AG04450 (cell line): ENCODE results near the gene SVOPL. TPM values are rescaled to one million over a fixed set of nuclear protein-coding genes. Genes with fewer than 3 reads are reported as not detected.

Experiments
- CTCF ChIA-PET: fragments of 300-600, 350-600 bp; formaldehyde crosslinking; extraction: SDS; loops from one replicate; lab custom pipeline; 2022; ENCODE audit warnings: antibody characterized with exemption, inconsistent platforms; lab: Charles Lee
- POLR2A ChIA-PET: fragments of 350-600 bp; formaldehyde crosslinking; extraction: SDS; loops from one replicate; lab custom pipeline; 2021; ENCODE audit warnings: antibody characterized with exemption, inconsistent platforms; lab: Yijun Ruan, JAX
- DNase-seq: peaks from one replicate; pipeline ENCODE4 v3.0.0-alpha.2; 2011; ENCODE audit warnings: low read depth, low spot score
- H3K27ac ChIP-seq: one replicate; pipeline ENCODE4 v1.5.1; 2012; ENCODE audit warnings: low read depth, low read length, control low read depth
- H3K27me3 ChIP-seq: one replicate; pipeline ENCODE4 v1.6.0; 2012; ENCODE audit warnings: low read length; ENCODE audit not compliant: control insufficient read depth, insufficient read depth
- H3K4me3 ChIP-seq: 2 replicates; pipeline ENCODE4 v1.5.1; 2011; ENCODE audit warnings: mild to moderate bottlenecking, low read depth, low read length, control low read depth
- H3K9me3 ChIP-seq: 2 replicates; pipeline ENCODE4 v1.5.1; 2012; ENCODE audit warnings: low read length; ENCODE audit not compliant: control insufficient read depth, insufficient read depth
- polyA plus RNA-seq: library from polyadenylated mRNA; depleted of rRNA; stranded (reverse); fragments of >200 nt; gene quantifications from 2 replicates; pipeline ENCODE4 v1.2.3, GENCODE V29; 2011
- TF ChIP-seq, protein P1 (sequence below): IDR thresholded peaks from 2 replicates; pipeline ENCODE4 v1.5.1; 2011; ENCODE audit warnings: low read depth, low read length, control low read depth, inconsistent platforms

SVOPL gene
- polyA plus RNA-seq, 1 experiment = not detected

DNA sequence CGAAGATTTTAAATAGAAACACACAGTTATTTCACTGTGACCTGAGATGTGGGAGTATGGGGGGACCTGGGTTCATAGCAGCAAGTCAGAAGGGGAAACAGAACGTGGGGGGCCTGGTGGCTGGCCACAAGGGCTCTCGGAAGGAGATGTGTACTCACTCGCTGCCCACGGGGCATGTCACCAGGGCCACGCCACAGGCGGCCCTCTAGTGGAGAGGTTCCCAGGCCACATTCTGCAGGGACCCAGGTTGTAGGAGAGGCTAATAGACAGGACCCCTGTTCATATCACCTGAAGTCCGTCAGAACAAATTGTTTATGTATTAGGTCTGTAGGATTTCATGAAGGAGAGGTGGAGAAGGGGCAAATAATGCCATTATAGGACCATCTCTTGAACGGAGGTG, 25.1 kb upstream of the SVOPL start:
- Histone ChIP-seq H3K4me3 (no peak overlapping the region), H3K27me3 (no peaks in the 10 kb centered on the region), H3K9me3 (peaks cover 19% of the 10 kb centered on the region), H3K27ac (no peak overlapping the region)
- ChIA-PET CTCF (interaction anchor here (0.6 to 2.2 kb wide), 3 partner anchors 12 to 290 kb away, joined by 3 to 8 read pairs (median 4); no protein-coding TSS in a partner anchor), POLR2A (no interaction called here)
- TF ChIP-seq, protein P1, sequence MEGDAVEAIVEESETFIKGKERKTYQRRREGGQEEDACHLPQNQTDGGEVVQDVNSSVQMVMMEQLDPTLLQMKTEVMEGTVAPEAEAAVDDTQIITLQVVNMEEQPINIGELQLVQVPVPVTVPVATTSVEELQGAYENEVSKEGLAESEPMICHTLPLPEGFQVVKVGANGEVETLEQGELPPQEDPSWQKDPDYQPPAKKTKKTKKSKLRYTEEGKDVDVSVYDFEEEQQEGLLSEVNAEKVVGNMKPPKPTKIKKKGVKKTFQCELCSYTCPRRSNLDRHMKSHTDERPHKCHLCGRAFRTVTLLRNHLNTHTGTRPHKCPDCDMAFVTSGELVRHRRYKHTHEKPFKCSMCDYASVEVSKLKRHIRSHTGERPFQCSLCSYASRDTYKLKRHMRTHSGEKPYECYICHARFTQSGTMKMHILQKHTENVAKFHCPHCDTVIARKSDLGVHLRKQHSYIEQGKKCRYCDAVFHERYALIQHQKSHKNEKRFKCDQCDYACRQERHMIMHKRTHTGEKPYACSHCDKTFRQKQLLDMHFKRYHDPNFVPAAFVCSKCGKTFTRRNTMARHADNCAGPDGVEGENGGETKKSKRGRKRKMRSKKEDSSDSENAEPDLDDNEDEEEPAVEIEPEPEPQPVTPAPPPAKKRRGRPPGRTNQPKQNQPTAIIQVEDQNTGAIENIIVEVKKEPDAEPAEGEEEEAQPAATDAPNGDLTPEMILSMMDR = no peak
- no peak for DNase-seq

DNA sequence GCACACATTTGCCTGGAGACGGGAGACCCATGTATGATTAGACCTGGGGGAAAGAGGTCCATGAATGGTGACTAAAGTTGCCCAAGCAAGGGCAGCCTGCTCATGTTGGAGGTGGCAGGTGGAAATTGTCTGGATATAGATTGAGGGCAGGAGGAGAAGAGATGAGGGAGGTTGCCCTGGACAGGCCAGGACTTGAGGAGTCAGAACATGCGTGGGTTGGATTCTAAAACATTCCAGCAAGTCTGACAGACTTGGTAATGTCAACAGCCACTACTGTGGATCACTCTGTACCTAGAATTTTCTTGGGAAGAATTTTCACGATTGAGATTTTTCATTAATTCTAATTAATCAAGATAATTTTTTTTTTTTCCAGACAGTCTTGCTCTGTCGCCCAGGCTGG, 19.1 kb upstream of the SVOPL start:
- no peaks in the 10 kb centered on the region for H3K27me3 ChIP-seq
- ChIA-PET CTCF (interaction anchor here (0.6 kb wide), 1 partner anchor 817 kb away, joined by 4 read pairs; no protein-coding TSS in a partner anchor), POLR2A (no interaction called here)
- TF ChIP-seq, protein P1 = no peak
- no peak overlapping the region for H3K4me3 ChIP-seq
- DNase-seq = no peak
- H3K27ac ChIP-seq = no peak overlapping the region
- H3K9me3 ChIP-seq = peaks cover 16% of the 10 kb centered on the region

DNA sequence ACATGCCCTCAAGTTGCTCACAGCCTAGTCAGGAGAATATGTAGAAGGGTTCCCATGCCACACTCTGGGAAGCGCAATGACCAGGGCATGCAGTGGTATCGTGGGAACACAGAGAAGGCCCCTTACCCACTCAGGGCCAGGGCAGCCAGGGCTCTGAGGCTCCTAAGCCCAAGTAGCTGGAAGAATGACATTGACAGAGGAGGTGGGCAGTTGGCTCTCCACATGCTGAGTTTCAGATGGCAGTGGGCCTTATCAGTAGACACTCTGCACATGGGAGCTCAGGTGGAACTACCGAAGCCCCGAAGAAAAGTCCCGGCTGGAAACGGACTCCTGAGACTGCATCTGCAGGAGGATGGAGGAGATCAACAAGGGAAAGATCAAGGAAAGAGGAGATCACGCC, 15.7 kb upstream of the SVOPL start:
- CTCF ChIA-PET = interaction anchor here (1.4 kb wide), 1 partner anchor 22 kb away, joined by 7 read pairs; no protein-coding TSS in a partner anchor
- TF ChIP-seq, protein P1 = no peak
- peaks cover 12% of the 10 kb centered on the region for H3K9me3 ChIP-seq
- no peak for DNase-seq
- H3K27me3 ChIP-seq = no peaks in the 10 kb centered on the region
- POLR2A ChIA-PET = no interaction called here
- no peak overlapping the region for H3K27ac ChIP-seq
- H3K4me3 ChIP-seq = no peak overlapping the region

DNA sequence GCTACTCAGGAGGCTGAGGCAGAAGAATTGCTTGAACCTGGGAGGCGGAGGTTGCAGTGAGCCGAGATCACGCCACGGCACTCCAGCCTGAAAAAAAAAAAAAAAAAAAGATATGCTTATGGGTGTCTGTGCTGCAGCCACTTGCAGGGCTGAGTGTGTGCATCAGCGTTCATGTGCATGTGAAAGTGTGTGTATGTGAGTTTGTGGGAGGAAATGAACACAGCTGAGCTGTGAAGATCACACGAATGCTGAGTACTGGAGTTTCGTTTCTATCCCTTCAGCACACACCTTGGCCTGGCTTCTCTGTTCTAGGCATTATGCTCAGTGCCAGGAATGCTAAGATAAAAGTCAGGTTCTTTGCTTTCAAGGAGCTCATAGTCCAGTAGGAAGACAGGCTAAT, 12.0 kb upstream of the SVOPL start:
- CTCF ChIA-PET = no interaction called here
- TF ChIP-seq, protein P1 = no peak
- H3K27ac ChIP-seq = no peak overlapping the region
- H3K4me3 ChIP-seq = no peak overlapping the region
- H3K9me3 ChIP-seq = peaks cover 8% of the 10 kb centered on the region
- H3K27me3 ChIP-seq = no peaks in the 10 kb centered on the region
- POLR2A ChIA-PET = no interaction called here
- DNase-seq = no peak

DNA sequence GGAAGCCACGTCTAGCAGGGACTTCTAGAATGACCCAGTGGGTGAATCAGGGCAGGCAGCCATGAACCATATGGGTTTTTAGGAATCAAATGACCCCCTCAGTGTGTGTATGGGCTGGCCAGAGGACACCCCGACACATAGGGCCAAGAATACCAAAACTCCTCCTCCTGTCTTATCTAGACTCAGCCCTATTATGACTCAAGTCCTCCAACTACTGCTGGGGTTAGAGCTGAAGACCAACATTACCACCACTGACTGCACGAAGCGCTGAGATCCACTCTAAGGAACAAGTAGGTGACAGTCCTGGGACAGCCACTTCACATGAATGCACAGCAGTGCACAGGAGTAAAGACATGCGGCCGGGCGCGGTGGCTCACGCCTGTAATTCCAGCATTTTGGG, 11.5 kb upstream of the SVOPL start:
- no peak overlapping the region for H3K27ac ChIP-seq
- TF ChIP-seq, protein P1 = no peak
- POLR2A ChIA-PET = no interaction called here
- H3K27me3 ChIP-seq = no peaks in the 10 kb centered on the region
- CTCF ChIA-PET = no interaction called here
- no peak for DNase-seq
- H3K9me3 ChIP-seq = peaks cover 8% of the 10 kb centered on the region
- H3K4me3 ChIP-seq = no peak overlapping the region
